Trophoblast cell (in vitro differentiated cells and primary cell): Measurements from ENCODE around the gene TAF11L13.

Experiments used
- DNase-seq, 2 donors: peaks; one replicate each; pipeline ENCODE4 v3.0.0-alpha.2; 2016
- H2AFZ ChIP-seq: 2 replicates; pipeline ENCODE4 v1.6.1; 2013; ENCODE audit warnings: low read length, moderate library complexity, mild to moderate bottlenecking; ENCODE audit not compliant: insufficient read depth, poor library complexity
- H2AK5ac ChIP-seq: 2 replicates; pipeline ENCODE4 v1.6.1; 2013; ENCODE audit warnings: mild to moderate bottlenecking, low read length
- H2BK120ac ChIP-seq: 2 replicates; pipeline ENCODE4 v1.6.1; 2013; ENCODE audit warnings: low read length, mild to moderate bottlenecking, moderate library complexity; ENCODE audit not compliant: insufficient read depth, poor library complexity
- H2BK12ac ChIP-seq: 2 replicates; pipeline ENCODE4 v1.6.1; 2013; ENCODE audit warnings: mild to moderate bottlenecking, low read length, moderate library complexity
- H2BK5ac ChIP-seq: 2 replicates; pipeline ENCODE4 v1.6.1; 2013; ENCODE audit warnings: low read length, low read depth, moderate library complexity, mild to moderate bottlenecking; ENCODE audit not compliant: poor library complexity
- H3K14ac ChIP-seq: 2 replicates; pipeline ENCODE4 v1.6.1; 2013; ENCODE audit warnings: mild to moderate bottlenecking, low read length
- H3K18ac ChIP-seq: 2 replicates; pipeline ENCODE4 v1.6.1; 2013; ENCODE audit warnings: mild to moderate bottlenecking, low read length
- H3K23ac ChIP-seq: 2 replicates; pipeline ENCODE4 v1.6.1; 2013; ENCODE audit warnings: low read length
- H3K27ac ChIP-seq: 2 replicates; pipeline ENCODE4 v1.5.1; 2013; ENCODE audit warnings: low read depth, mild to moderate bottlenecking, inconsistent platforms, low read length, moderate library complexity
- H3K27me3 ChIP-seq: 2 replicates; pipeline ENCODE4 v1.6.1; 2013; ENCODE audit warnings: inconsistent platforms, mild to moderate bottlenecking, low read length, moderate library complexity; ENCODE audit not compliant: insufficient read depth
- H3K36me3 ChIP-seq, 2 experiments: 1 replicate in 1 of 2; 2 replicates in 1 of 2; pipeline ENCODE4 v1.6.1; 2013; ENCODE audit warnings: low read length in 2 of 2, mild to moderate bottlenecking in 2 of 2, moderate library complexity in 1 of 2; ENCODE audit not compliant: insufficient read depth in 2 of 2, control insufficient read depth in 1 of 2
- H3K4ac ChIP-seq: 2 replicates; pipeline ENCODE4 v1.6.1; 2013; ENCODE audit warnings: low read depth, mild to moderate bottlenecking, low read length, moderate library complexity
- H3K4me1 ChIP-seq, 2 experiments: 1 replicate in 1 of 2; 2 replicates in 1 of 2; pipeline ENCODE4 v1.6.1; 2013; ENCODE audit warnings: low read length in 2 of 2, mild to moderate bottlenecking in 2 of 2, moderate library complexity in 1 of 2; ENCODE audit not compliant: insufficient read depth in 2 of 2, control insufficient read depth in 1 of 2
- H3K4me2 ChIP-seq: 2 replicates; pipeline ENCODE4 v1.6.1; 2013; ENCODE audit warnings: inconsistent platforms, mild to moderate bottlenecking, low read length, moderate library complexity
- H3K4me3 ChIP-seq: 2 replicates; pipeline ENCODE4 v1.5.1; 2013; ENCODE audit warnings: mild to moderate bottlenecking, low read depth, low read length, inconsistent platforms
- H3K79me1 ChIP-seq: one replicate; pipeline ENCODE4 v1.6.1; 2013; ENCODE audit warnings: low read length
- H3K79me2 ChIP-seq: 2 replicates; pipeline ENCODE4 v1.6.1; 2013; ENCODE audit warnings: low read length, mild to moderate bottlenecking; ENCODE audit not compliant: control insufficient read depth, insufficient read depth, poor library complexity
- H3K9ac ChIP-seq: 2 replicates; pipeline ENCODE4 v1.6.1; 2013; ENCODE audit warnings: mild to moderate bottlenecking, low read length
- H3K9me3 ChIP-seq: 2 replicates; pipeline ENCODE4 v1.6.1; 2013; ENCODE audit warnings: low read depth, mild to moderate bottlenecking, control low read depth, inconsistent platforms, low read length; ENCODE audit not compliant: insufficient read depth
- H4K12ac ChIP-seq: 2 replicates; pipeline ENCODE4 v1.6.1; 2013; ENCODE audit warnings: low read depth, mild to moderate bottlenecking, low read length, moderate library complexity
- H4K8ac ChIP-seq: 2 replicates; pipeline ENCODE4 v1.6.1; 2013; ENCODE audit warnings: low read depth, mild to moderate bottlenecking, low read length, moderate library complexity
- H4K91ac ChIP-seq: one replicate; pipeline ENCODE4 v1.6.1; 2013; ENCODE audit warnings: low read depth, mild to moderate bottlenecking, low read length, moderate library complexity
- WGBS: extraction: QIAGEN DNeasy Blood & Tissue Kit; methylation state at CpG from one replicate; pipeline ENCODE4 v1.1.7; 2013; ENCODE audit warnings: missing lambda C conversion rate; ENCODE audit not compliant: insufficient read length, insufficient coverage; ENCODE audit errors: extremely low coverage; 5-methylcytosine and 5-hydroxymethylcytosine counted together

The TAF11L13 gene

DNA sequence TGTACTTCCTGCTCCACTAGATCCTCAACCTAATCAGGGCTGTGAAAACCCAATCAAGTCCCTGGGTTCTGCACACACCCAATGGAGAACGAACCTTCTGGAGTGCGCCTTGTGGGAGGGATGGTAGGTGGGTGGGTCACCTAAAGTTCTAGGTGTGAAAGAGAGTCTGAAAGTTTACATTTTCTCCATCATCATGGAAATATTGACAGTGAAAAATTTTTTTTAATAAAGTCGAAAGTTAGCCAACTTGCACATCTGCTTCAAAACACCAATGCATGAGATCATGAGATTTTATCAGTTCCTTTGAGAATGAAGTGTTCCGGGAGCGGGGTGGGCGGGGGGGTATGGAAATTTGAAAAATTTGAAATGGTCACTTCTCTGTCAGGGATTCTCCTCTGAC lies 24.0 kb downstream of the TAF11L13 start:
- no peak overlapping the region for H2BK5ac ChIP-seq
- H2BK12ac ChIP-seq = no peak overlapping the region
- no peaks in the 10 kb centered on the region for H3K4me1 ChIP-seq
- H3K9me3 ChIP-seq = no peaks in the 10 kb centered on the region
- H3K27me3 ChIP-seq = no peaks in the 10 kb centered on the region
- DNase-seq = no peak
- no peak overlapping the region for H3K23ac ChIP-seq
- no peak overlapping the region for H3K9ac ChIP-seq
- H3K18ac ChIP-seq = no peak overlapping the region
- no peak overlapping the region for H4K91ac ChIP-seq
- H3K36me3 ChIP-seq = no peaks in the 10 kb centered on the region
- H2AFZ ChIP-seq = no peak overlapping the region
- H3K79me1 ChIP-seq = no peaks in the 10 kb centered on the region
- H2BK120ac ChIP-seq = no peak overlapping the region
- no CpG with 5 or more reads among the region's 6 CpGs for WGBS
- no peak overlapping the region for H4K8ac ChIP-seq
- H3K4me2 ChIP-seq = no peak overlapping the region
- no peak overlapping the region for H3K27ac ChIP-seq
- H4K12ac ChIP-seq = no peak overlapping the region
- no peak overlapping the region for H3K4me3 ChIP-seq
- no peaks in the 10 kb centered on the region for H3K79me2 ChIP-seq
- no peak overlapping the region for H3K14ac ChIP-seq
- no peak overlapping the region for H3K4ac ChIP-seq
- no peak overlapping the region for H2AK5ac ChIP-seq

DNA sequence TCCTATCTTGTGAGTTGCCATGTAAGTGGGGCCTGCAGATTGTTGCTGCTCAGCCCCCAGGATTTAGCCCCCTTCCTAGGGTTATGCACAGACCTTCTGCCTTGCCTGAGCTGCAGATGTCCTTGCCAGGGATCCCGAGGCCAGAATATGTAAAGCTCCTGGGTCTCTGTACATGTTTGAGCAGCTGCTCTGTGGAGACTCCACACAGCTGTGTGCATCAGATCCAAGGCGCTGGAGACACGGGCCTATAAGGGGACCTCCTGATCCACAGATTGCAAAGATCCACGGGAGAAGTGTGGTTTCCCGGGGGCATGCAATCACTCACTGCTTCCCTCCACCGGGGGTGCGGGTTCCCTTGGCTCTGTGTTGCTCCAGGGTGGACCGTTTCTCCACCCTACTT lies 31.3 kb downstream of the TAF11L13 start:
- Histone ChIP-seq H3K4me1 (no peaks in the 10 kb centered on the region), H3K9ac (no peak overlapping the region), H3K4me2 (no peak overlapping the region), H3K27me3 (no peaks in the 10 kb centered on the region), H3K18ac (no peak overlapping the region), H3K4ac (no peak overlapping the region), H2BK12ac (no peak overlapping the region), H4K91ac (no peak overlapping the region), H3K9me3 (no peaks in the 10 kb centered on the region), H3K23ac (no peak overlapping the region), H3K14ac (no peak overlapping the region), H2AFZ (no peak overlapping the region), H3K4me3 (no peak overlapping the region), H3K79me1 (no peaks in the 10 kb centered on the region), H3K27ac (no peak overlapping the region), H2BK5ac (no peak overlapping the region), H3K36me3 (no peaks in the 10 kb centered on the region), H3K79me2 (no peaks in the 10 kb centered on the region), H4K8ac (no peak overlapping the region), H2BK120ac (no peak overlapping the region), H4K12ac (no peak overlapping the region), H2AK5ac (no peak overlapping the region)
- no CpG with 5 or more reads among the region's 8 CpGs for WGBS
- no peak for DNase-seq

DNA sequence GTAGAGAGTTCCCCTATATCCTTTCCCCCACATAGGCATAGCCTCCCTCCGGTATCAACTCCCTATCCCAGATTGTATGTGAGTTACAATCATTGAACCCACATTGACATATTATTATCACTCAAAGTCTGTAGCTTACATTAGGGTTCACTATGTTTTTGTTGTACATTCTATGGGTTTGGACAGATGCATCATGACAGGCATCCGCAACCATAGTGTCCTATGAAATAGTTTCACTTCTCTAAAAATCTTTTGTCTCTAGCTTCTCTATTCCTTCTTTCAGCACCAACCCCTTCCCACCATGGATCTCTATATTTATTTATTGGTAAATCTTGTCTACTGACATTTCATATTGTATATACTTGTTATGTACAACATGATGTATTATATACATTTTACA lies 33.9 kb downstream of the TAF11L13 start:
- H3K9ac ChIP-seq = no peak overlapping the region
- H3K36me3 ChIP-seq = no peaks in the 10 kb centered on the region
- H3K9me3 ChIP-seq = no peaks in the 10 kb centered on the region
- H2AK5ac ChIP-seq = no peak overlapping the region
- H3K4ac ChIP-seq = no peak overlapping the region
- no peak overlapping the region for H2AFZ ChIP-seq
- H2BK5ac ChIP-seq = no peak overlapping the region
- H2BK12ac ChIP-seq = no peak overlapping the region
- no peak overlapping the region for H2BK120ac ChIP-seq
- H4K91ac ChIP-seq = no peak overlapping the region
- no peaks in the 10 kb centered on the region for H3K79me1 ChIP-seq
- H4K8ac ChIP-seq = no peak overlapping the region
- WGBS = no CpG with 5 or more reads among the region's 2 CpGs
- no peaks in the 10 kb centered on the region for H3K27me3 ChIP-seq
- H3K4me1 ChIP-seq = no peaks in the 10 kb centered on the region
- DNase-seq = no peak
- H3K18ac ChIP-seq = no peak overlapping the region
- H3K4me3 ChIP-seq = no peak overlapping the region
- no peak overlapping the region for H4K12ac ChIP-seq
- no peak overlapping the region for H3K14ac ChIP-seq
- H3K23ac ChIP-seq = no peak overlapping the region
- no peak overlapping the region for H3K4me2 ChIP-seq
- no peaks in the 10 kb centered on the region for H3K79me2 ChIP-seq
- H3K27ac ChIP-seq = no peak overlapping the region

DNA sequence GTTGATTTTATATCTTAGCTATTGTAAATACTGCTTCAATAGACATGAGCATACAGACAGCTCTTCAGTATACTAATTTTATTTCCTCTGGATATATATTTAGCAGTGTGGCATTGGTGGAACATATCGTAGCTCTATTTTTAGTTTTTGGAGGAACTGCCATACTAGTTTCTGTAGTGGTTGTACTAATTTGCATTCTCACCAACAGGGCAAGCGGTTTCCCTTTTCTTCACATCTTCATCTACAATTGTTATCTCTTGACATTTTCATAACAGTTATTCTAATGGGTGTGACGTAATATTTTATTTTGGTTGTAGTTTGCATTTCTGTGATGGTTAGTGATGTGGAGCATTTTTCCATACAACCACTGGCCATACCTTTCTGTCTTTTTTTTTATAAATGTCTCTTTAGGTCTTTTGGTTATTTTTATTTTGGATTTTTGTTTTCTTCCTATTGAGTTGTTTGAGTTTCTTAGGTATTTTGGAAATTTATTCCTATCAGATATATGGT lies 34.9 kb downstream of the TAF11L13 start:
- Histone ChIP-seq H3K4ac (no peak overlapping the region), H3K23ac (no peak overlapping the region), H4K12ac (no peak overlapping the region), H3K27ac (no peak overlapping the region), H3K4me2 (no peak overlapping the region), H3K9ac (no peak overlapping the region), H3K4me3 (no peak overlapping the region), H3K9me3 (no peaks in the 10 kb centered on the region), H2AFZ (no peak overlapping the region), H3K79me1 (no peaks in the 10 kb centered on the region), H2BK5ac (no peak overlapping the region), H4K8ac (no peak overlapping the region), H2AK5ac (no peak overlapping the region), H2BK120ac (no peak overlapping the region), H3K4me1 (no peaks in the 10 kb centered on the region), H3K36me3 (no peaks in the 10 kb centered on the region), H3K18ac (no peak overlapping the region), H2BK12ac (no peak overlapping the region), H3K79me2 (no peaks in the 10 kb centered on the region), H3K27me3 (no peaks in the 10 kb centered on the region), H4K91ac (no peak overlapping the region), H3K14ac (no peak overlapping the region)
- DNase-seq = no peak
- no CpG with 5 or more reads among the region's 3 CpGs for WGBS
